Sigmoid colon (tissue), 4 donors: Measurements from ENCODE around the gene CDC42BPG.

Experiments used
- EP300 ChIP-seq, 4 donors: sonication (generic); formaldehyde crosslinking; IDR thresholded peaks; one replicate each; pipeline ENCODE4 v1.6.1; 2017; ENCODE audit warnings: antibody characterized with exemption in 4 of 4
- POLR2AphosphoS5 ChIP-seq, 4 donors: sonication (generic); formaldehyde crosslinking; IDR thresholded peaks; one replicate each; pipeline ENCODE4 v1.6.1; 2017; ENCODE audit warnings: antibody characterized with exemption in 4 of 4

- TF ChIP-seq POLR2AphosphoS5 (IDR thresholded peaks at IDR 0.05) (no peak), EP300 (IDR thresholded peaks at IDR 0.05) (no peak)
Measured at GRCh38 chr11:64837887-64838351, 6.5 kb downstream of the CDC42BPG start.
